Subcutaneous abdominal adipose tissue (tissue), 5 donors: Measurements from ENCODE around the gene SELPLG.
"Not testable (repeated sequence)": the region's sequence is repeated elsewhere in the genome, so short reads cannot be mapped to it uniquely, and the experiment has no call there.

ENCODE experiments used
- H3K27ac ChIP-seq: one replicate; pipeline ENCODE4 v1.7.0; 2013; ENCODE audit warnings: low read depth, mild to moderate bottlenecking, inconsistent platforms, low read length, moderate library complexity
- H3K27me3 ChIP-seq, 5 donors: one replicate each; pipeline ENCODE4 v1.7.0; 2013; ENCODE audit warnings: low read length in 5 of 5, inconsistent platforms in 1 of 5; ENCODE audit not compliant: control insufficient read depth in 5 of 5, insufficient read depth in 4 of 5
- H3K36me3 ChIP-seq, 5 donors: one replicate each; pipeline ENCODE4 v1.7.0; 2013; ENCODE audit warnings: low read length in 5 of 5; ENCODE audit not compliant: control insufficient read depth in 5 of 5, insufficient read depth in 5 of 5
- H3K4me1 ChIP-seq, 5 donors: one replicate each; pipeline ENCODE4 v1.7.0; 2013; ENCODE audit warnings: low read length in 5 of 5, mild to moderate bottlenecking in 3 of 5, moderate library complexity in 1 of 5; ENCODE audit not compliant: control insufficient read depth in 5 of 5, insufficient read depth in 5 of 5
- H3K4me3 ChIP-seq, 5 donors: one replicate each; pipeline ENCODE4 v1.7.0; 2013; ENCODE audit warnings: low read length in 5 of 5, low read depth in 1 of 5
- H3K9ac ChIP-seq, 5 donors: one replicate each; pipeline ENCODE4 v1.7.0; 2013; ENCODE audit warnings: low read length in 5 of 5, mild to moderate bottlenecking in 4 of 5, moderate library complexity in 3 of 5
- H3K9me3 ChIP-seq, 5 donors: one replicate each; pipeline ENCODE4 v1.7.0; 2013; ENCODE audit warnings: low read length in 5 of 5; ENCODE audit not compliant: control insufficient read depth in 5 of 5
- donor health status: healthy.
- donor health status: healthy.
- donor health status: healthy.
- donor health status: healthy.
- donor health status: healthy.

Gene SELPLG

DNA sequence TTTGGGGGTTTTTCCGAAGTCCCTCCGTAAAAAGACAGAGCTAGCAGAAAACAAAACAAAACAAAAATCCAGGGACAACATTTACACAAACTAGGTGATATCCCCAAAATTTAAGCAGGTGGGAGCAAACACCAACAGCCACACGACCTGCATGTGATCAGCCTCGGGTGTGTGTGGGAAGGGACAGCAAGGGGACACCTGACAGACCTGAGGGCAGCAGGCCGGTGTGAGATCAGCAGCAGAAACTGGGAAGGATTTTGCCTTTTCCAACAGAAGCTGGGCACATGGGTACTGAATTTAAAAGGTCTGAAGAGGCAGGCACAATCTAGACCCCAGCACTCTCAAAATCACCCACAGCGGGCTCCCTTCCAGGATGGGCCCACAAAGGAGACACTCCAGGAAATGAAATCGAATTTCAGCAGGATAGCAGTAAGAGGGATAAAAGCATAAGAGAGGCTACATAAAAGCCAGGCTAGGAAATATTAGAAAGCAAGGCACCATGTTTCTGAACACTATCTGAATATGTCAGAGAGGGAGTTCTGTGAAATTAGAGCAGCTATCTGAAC is 36.5 kb upstream of the SELPLG start:
- Histone ChIP-seq H3K36me3 (peaks cover 4 to 16% (median 8%) of the 10 kb centered on the region in 5 donors), H3K4me3 (no peak overlapping the region), H3K27me3 (no peaks in the 10 kb centered on the region), H3K4me1 (peaks cover 4 to 41% (median 38%) of the 10 kb centered on the region in 5 donors), H3K9ac (no peak overlapping the region), H3K9me3 (no peaks in the 10 kb centered on the region), H3K27ac (no peak overlapping the region)

DNA sequence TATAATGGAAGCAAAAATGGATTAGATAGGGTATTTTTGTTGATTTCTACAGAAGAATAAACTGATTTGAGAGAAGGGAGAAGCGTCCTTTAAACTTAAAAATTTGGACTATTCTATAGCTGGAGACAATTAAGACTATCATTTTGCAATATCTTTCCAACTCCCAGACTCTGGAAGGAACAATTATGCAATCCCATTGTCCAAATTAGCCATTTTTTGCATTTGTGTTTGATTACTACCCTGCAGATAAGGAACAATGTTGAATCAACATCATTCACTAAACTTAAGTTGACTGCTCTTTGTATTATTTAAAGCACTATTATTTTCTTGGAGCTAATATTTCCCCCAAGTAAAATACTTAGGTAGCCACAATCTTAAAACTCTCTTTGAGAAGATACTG is 34.8 kb upstream of the SELPLG start:
- Histone ChIP-seq H3K27ac (no peak overlapping the region), H3K4me1 (peaks cover 11 to 55% (median 48%) of the 10 kb centered on the region in 5 donors), H3K27me3 (no peaks in the 10 kb centered on the region), H3K36me3 (peaks cover 3 to 12% (median 6%) of the 10 kb centered on the region in 5 donors), H3K4me3 (no peak overlapping the region), H3K9me3 (no peaks in the 10 kb centered on the region), H3K9ac (no peak overlapping the region)

DNA sequence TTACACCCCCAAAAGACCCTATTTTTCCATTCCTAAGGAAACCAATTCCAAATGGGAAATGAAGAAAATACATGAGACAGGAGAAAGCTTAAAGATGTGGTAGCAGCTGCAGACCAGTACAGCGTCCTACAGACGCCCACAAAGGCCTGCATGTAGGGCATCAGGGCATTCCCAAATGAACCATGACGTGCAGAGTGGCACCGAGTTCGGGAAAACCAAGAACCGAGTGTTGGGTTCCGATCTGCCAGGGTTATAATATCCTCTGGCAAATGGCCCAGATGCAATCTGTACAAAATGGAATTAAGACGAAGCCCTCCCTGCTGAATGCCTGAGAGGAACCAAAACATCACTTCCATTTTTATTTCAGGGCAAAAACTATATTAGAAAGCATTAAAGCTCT is 34.4 kb upstream of the SELPLG start:
- Histone ChIP-seq H3K27me3 (no peaks in the 10 kb centered on the region), H3K4me3 (peak overlapping the region in 1 of 5 donors; percentile 37), H3K36me3 (peaks cover 0 to 9% (median 3%) of the 10 kb centered on the region in 5 donors), H3K4me1 (peaks cover 11 to 56% (median 48%) of the 10 kb centered on the region in 5 donors), H3K9ac (no peak overlapping the region), H3K27ac (no peak overlapping the region), H3K9me3 (no peaks in the 10 kb centered on the region)

DNA sequence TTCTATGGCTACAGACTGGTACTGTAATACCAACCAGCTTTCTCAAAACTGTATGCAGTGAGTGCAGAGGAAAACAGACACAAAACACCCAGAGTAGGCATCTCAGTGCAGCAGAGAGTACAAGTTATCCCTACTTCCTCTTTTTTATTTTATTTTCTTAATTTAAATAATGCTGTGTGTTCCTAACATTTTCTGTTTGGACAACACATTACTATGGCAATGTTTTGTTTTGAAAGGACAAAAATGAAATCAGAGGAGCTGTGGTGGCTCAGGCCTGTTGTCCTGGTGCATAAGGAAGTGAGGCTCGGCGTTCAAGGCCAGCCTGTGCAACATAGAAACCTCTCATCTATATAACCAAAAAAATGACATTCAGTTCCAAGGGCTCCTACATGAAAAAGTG is 33.7 kb upstream of the SELPLG start:
- Histone ChIP-seq H3K27me3 (no peaks in the 10 kb centered on the region), H3K9me3 (no peaks in the 10 kb centered on the region), H3K9ac (no peak overlapping the region), H3K36me3 (peaks cover 0 to 2% (median 0%) of the 10 kb centered on the region in 5 donors), H3K4me3 (no peak overlapping the region), H3K4me1 (peaks cover 11 to 56% (median 48%) of the 10 kb centered on the region in 5 donors), H3K27ac (no peak overlapping the region)

DNA sequence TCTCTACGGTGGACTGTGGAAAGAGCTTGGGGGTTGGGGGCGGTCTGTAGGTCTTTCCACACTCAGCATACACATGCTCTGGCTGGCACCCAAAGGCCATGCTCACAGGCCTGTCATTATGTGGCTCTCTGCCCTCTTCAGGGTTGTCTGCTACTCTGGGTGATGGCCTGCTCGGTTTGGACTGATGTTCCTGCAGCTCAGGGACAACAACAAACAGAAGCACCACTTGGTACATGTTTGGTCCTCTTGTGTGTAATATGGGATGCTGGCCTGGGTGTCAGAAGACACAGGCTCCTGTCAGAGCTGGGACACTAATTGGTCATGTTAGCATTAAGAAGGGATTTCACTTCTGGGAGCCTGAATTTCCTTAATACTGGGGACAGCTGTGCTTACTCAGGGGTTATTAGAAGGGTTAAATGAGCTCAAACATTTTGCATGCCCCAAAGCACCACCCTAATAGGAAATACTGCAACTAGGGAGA is 32.7 kb upstream of the SELPLG start:
- Histone ChIP-seq H3K9me3 (no peaks in the 10 kb centered on the region), H3K4me1 (peaks cover 11 to 56% (median 48%) of the 10 kb centered on the region in 5 donors)

DNA sequence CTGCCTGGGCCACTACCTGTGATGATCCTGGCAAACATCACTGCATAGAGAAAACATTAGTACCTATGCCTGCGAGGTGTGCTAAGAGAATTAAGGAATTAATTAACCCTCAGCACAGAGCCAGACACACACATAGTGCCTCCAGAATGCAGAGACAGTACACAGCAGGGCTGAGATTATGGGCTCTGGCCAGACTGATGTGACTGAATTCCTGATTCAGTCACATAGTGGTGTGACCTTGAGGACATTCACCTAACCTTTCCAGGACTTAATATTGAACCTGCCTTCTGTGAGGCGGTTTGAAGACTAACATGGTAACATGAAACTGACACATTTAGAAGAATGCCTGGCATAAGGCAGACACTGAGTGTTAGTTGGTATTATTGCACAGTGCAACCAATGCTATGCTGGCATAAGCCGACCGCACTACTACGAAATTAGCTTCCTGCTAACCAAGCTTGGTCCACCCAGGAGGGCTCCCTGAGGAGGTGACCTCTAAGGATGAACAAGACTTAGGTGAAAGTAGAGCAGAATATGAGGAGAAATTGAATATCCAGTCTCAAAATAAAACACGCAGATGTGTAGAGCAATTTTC is 32.0 kb upstream of the SELPLG start:
- Histone ChIP-seq H3K27ac (peak overlapping the region; percentile 98), H3K4me3 (no peak overlapping the region), H3K4me1 (peaks cover 11 to 56% (median 48%) of the 10 kb centered on the region in 5 donors), H3K9me3 (no peaks in the 10 kb centered on the region), H3K36me3 (peaks cover 0 to 10% (median 7%) of the 10 kb centered on the region in 5 donors), H3K27me3 (no peaks in the 10 kb centered on the region), H3K9ac (peak overlapping the region in 2 of 5 donors; percentile 27 to 44)

More for the DNA sequence above, 32.7 kb upstream of the SELPLG start:
- Histone ChIP-seq H3K36me3 (peaks cover 0 to 7% (median 4%) of the 10 kb centered on the region in 5 donors), H3K27ac (no peak overlapping the region), H3K9ac (no peak overlapping the region), H3K27me3 (no peaks in the 10 kb centered on the region), H3K4me3 (no peak overlapping the region)

DNA sequence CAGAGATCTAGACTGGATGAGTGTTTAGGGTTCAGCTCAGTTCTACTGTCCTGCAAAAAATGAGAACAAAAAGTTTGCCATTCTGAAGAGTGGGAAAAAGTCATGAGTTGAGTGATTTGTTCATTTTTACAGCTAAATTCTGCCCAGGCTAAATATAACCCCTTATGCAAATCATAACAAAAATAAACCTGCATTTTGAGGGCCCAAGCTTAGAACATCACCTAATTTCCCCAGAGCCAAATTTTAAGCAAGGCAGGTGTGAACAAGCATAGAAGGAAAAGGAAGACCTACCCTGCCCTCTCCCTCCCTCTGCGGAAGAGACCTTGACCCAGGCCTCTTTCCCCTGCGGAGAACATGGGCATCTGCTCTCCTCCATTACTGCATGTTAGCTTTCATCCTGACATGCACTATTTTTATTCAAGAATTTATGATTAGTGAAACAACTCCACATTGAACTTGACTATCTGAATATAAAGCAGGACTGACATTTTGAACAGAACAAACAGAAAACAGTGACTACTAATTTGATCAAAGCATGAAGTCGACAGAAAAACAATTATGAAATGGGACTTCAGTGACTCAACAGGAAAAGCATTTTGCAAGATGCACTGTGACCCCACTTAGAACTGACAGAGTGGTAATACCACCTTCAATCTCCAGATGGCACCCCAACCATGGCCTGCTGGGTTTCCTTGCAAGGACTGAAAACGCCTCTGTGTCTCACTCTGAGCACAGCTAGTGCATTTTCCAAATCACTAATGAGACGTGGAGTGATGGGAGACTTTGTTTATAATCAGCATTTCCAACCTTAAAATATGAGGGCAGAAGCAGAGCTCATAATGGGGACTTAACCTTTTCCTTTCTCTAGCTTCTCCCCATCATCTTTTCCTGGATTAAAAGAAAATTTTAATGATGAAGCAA is 30.9 kb upstream of the SELPLG start:
- Histone ChIP-seq H3K4me3 (peak overlapping the region in 1 of 5 donors; percentile 13), H3K9ac (peak overlapping the region; percentile 40 to 77 (median 44)), H3K27ac (peak overlapping the region; percentile 98), H3K9me3 (no peaks in the 10 kb centered on the region), H3K4me1 (peaks cover 11 to 56% (median 48%) of the 10 kb centered on the region in 5 donors), H3K27me3 (no peaks in the 10 kb centered on the region), H3K36me3 (peaks cover 0 to 13% (median 7%) of the 10 kb centered on the region in 5 donors)

DNA sequence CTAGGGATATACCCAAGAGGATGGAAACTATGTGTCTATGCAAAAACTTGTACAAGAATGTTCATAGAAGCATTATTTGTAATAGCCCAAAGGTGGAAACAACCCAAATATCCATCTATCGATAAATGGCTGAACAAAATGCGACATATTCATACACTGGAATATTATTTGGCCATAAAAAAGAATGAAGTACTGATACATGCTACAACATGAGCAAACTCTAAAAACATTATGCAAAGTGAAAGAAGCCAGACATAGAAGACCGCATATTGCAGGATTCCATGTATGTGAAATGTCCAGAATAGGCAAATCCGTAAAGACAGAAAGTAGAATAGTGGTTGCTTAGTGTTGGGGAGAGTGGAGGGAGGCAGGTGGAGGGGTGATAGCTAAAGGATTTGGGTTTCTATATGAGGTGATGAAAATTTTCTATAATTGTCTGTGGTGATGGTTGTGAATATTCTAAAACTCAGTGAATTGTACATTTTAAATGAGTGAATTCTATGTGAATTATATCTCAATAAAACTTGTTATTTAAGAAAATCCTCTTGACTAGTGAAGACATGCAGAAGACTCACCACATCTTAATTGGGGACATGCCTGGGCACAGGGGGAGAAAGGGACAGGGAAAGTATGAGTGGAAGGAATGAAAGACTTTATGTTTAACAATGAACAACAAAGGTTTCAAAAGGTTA is 29.8 kb upstream of the SELPLG start:
- peak overlapping the region; percentile 98 for H3K27ac ChIP-seq
- no peak overlapping the region for H3K4me3 ChIP-seq
- peaks cover 7 to 18% (median 12%) of the 10 kb centered on the region in 5 donors for H3K36me3 ChIP-seq
- H3K27me3 ChIP-seq = no peaks in the 10 kb centered on the region
- H3K9me3 ChIP-seq = no peaks in the 10 kb centered on the region
- H3K9ac ChIP-seq = peak overlapping the region in 1 of 5 donors; percentile 70
- H3K4me1 ChIP-seq = peaks cover 9 to 48% (median 43%) of the 10 kb centered on the region in 5 donors

DNA sequence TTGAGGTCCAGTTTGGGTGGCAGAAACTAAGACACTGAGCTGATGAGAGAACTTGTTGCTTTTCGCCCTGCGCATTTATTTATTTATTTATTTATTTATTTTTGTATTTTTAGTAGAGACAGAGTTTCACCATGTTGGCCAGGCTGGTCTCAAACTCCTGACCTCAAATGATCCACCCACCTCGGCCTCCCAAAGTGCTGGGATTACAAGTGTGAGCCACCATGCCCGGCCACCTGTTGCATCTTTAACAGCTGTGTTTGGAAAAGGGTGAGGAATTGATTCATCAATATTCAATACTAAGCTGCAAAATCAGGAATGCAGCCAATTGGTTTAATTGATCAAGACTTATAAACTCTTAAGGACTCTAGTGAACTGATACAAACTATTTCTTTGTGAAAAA is 24.4 kb upstream of the SELPLG start:
- not testable (repeated sequence) for H3K9ac ChIP-seq, H3K27me3 ChIP-seq, H3K27ac ChIP-seq, H3K4me1 ChIP-seq, H3K9me3 ChIP-seq, H3K4me3 ChIP-seq
- peaks cover 21 to 50% (median 33%) of the 10 kb centered on the region in 5 donors for H3K36me3 ChIP-seq
